Psoas muscle (tissue), 8 donors: Measurements from ENCODE around the gene UIMC1. TPM values are rescaled to one million over a fixed set of nuclear protein-coding genes. Genes with fewer than 3 reads are reported as not detected.

ENCODE experiments used
- ATAC-seq, 4 donors: fragments of 200-7000 bp; cut with Tn5 transposase; one replicate each; pipeline ENCODE4 v1.9.1; 2020; ENCODE audit warnings: moderate library complexity in 3 of 4, mild to moderate bottlenecking in 2 of 4
- DNase-seq, 2 donors: peaks; one replicate each; pipeline ENCODE4 v3.0.0-alpha.2; 2020
- H3K27ac ChIP-seq: fragments of 200-600 bp; one replicate; pipeline ENCODE4 v1.8.0; 2022
- H3K27me3 ChIP-seq, 3 donors: fragments of 200-600 bp in 1 of 3; one replicate each; pipeline versions ENCODE4 v1.6.1 to v1.8.0; 2013 to 2022; ENCODE audit warnings: low read length in 2 of 3, mild to moderate bottlenecking in 2 of 3, moderate library complexity in 1 of 3; ENCODE audit not compliant: insufficient read depth in 3 of 3
- H3K36me3 ChIP-seq, 2 donors: fragments of 200-600 bp in 1 of 2; one replicate each; pipeline versions ENCODE4 v1.6.1 to v1.8.0; 2013 to 2022; ENCODE audit warnings: low read depth in 1 of 2, mild to moderate bottlenecking in 1 of 2, moderate library complexity in 1 of 2; ENCODE audit not compliant: insufficient read depth in 1 of 2
- H3K4me1 ChIP-seq: fragments of 200-600 bp; one replicate; pipeline ENCODE4 v1.8.0; 2022
- H3K4me3 ChIP-seq: fragments of 200-600 bp; one replicate; pipeline ENCODE4 v1.8.0; 2022; ENCODE audit warnings: mild to moderate bottlenecking
- H3K9me3 ChIP-seq: fragments of 200-600 bp; one replicate; pipeline ENCODE4 v1.8.0; 2022
- CTCF ChIP-seq: fragments of 200-600 bp; IDR thresholded peaks from one replicate; pipeline ENCODE4 v1.8.0; 2022; ENCODE audit warnings: antibody characterized with exemption
- WGBS, 3 donors: extraction: QIAGEN DNeasy Blood & Tissue Kit; methylation state at CpG; one replicate each; pipeline versions ENCODE4 v1.1.6 to v1.1.7; 2013; 5-methylcytosine and 5-hydroxymethylcytosine counted together
- intact Hi-C, 2 donors: fragments of 100-400 bp; cut with DNase I; formaldehyde crosslinking; loops; one replicate each; pipeline versions ENCODE4 v1.11.0 to v1.14.2; 2022
- polyA plus RNA-seq, 3 donors: library from polyadenylated mRNA; stranded (reverse); fragments of 200-250 nt; gene quantifications; one replicate each; pipeline ENCODE4 v1.2.3, GENCODE V29; 2013
- total RNA-seq, 4 donors: library from RNA; stranded (reverse); fragmentation: NEBNext Ultra II Directional in 2 of 4; extraction: Animal tissue kit (Norgen Biotek cat#: 25700) in 2 of 4; gene quantifications; one replicate each; pipeline versions ENCODE4 v1.2.1 to v1.2.4, GENCODE V29; 2021 to 2023
- donor health status: healthy with polysubstance abuse.
- donor health status: DM: no; HTN: no; CAD: no; lungs with moderate emphysema.
- donor health status: Bipolar disorder and iron deficiency.
- donor health status: healthy.
- donor health status: DM: yes; HTN: yes; CAD: no.
- donor health status: DM: no; HTN: no; CAD: no.
- donor health status: DM: no; HTN: no; CAD: no.
- donor health status: DM: yes; HTN: yes; CAD: no.

UIMC1 gene
- total and polyA plus RNA-seq, 7 donors: 12.7 to 40.0 (median 26.1) TPM

- no peak for DNase-seq
- intact Hi-C loops: no loop called here
- H3K27me3 ChIP-seq: peaks cover 0 to 56% (median 10%) of the 10 kb centered on the region in 3 donors
Observed at GRCh38 chr5:176869501-176870109, 137.0 kb downstream of the UIMC1 start.

GRCh38 chr5:176868731-176869130 lies 137.8 kb downstream of the UIMC1 start:
- Histone ChIP-seq H3K9me3 (no peaks in the 10 kb centered on the region), H3K4me3 (no peak overlapping the region), H3K4me1 (no peaks in the 10 kb centered on the region), H3K27me3 (peaks cover 0 to 56% (median 12%) of the 10 kb centered on the region in 3 donors), H3K36me3 (no peaks in the 10 kb centered on the region), H3K27ac (no peak overlapping the region)
- no peak for TF ChIP-seq CTCF
- no peak for DNase-seq
- intact Hi-C loops: no loop called here
- peak in 1 of 4 donors; percentile 19 for ATAC-seq
- WGBS, 3 donors: 93 to 94% (median 93%) methylated on average over 20 of the region's 20 CpGs

More at GRCh38 chr5:176869501-176870109, 137.0 kb downstream of the UIMC1 start:
- peak in 1 of 4 donors; percentile 23 for ATAC-seq
- H3K27ac ChIP-seq: no peak overlapping the region
- TF ChIP-seq CTCF: no peak
- no peaks in the 10 kb centered on the region for H3K36me3 ChIP-seq
- no peaks in the 10 kb centered on the region for H3K9me3 ChIP-seq
- no peak overlapping the region for H3K4me3 ChIP-seq
- 81 to 85% (median 82%) methylated on average over 36 to 38 of the region's 38 CpGs for WGBS, 3 donors
- H3K4me1 ChIP-seq: no peaks in the 10 kb centered on the region

- Histone ChIP-seq H3K36me3 (no peaks in the 10 kb centered on the region), H3K4me1 (no peaks in the 10 kb centered on the region), H3K9me3 (no peaks in the 10 kb centered on the region), H3K27ac (no peak overlapping the region), H3K4me3 (no peak overlapping the region), H3K27me3 (peaks cover 0 to 54% (median 13%) of the 10 kb centered on the region in 3 donors)
- intact Hi-C loops: no loop called here
- WGBS, 3 donors: 82 to 90% (median 85%) methylated on average over 11 to 14 of the region's 14 CpGs
- ATAC-seq (no peak), DNase-seq (no peak)
- TF ChIP-seq CTCF: no peak
Observed at GRCh38 chr5:176868126-176868525, 138.5 kb downstream of the UIMC1 start.

GRCh38 chr5:176866707-176867310 lies 139.8 kb downstream of the UIMC1 start:
- H3K27me3 ChIP-seq: peaks cover 0 to 68% (median 16%) of the 10 kb centered on the region in 3 donors
- ATAC-seq (no peak), DNase-seq (no peak)
- H3K36me3 ChIP-seq: no peaks in the 10 kb centered on the region
- H3K9me3 ChIP-seq: no peaks in the 10 kb centered on the region
- WGBS, 3 donors: 38 to 45% (median 42%) methylated on average over 16 of the region's 16 CpGs
- no peaks in the 10 kb centered on the region for H3K4me1 ChIP-seq
- intact Hi-C loops: no loop called here
- H3K27ac ChIP-seq: no peak overlapping the region
- no peak for TF ChIP-seq CTCF
- H3K4me3 ChIP-seq: no peak overlapping the region
